ENCODE results near the gene DNAJC4.
A peak's percentile ranks its signal among the peaks of the same experiment; 100 is the strongest.

Gene DNAJC4

GRCh38 chr11:64230171-64230984 is at the start of gene DNAJC4:
Gene DNAJC4 (plus strand): TSS chr11:64230548. CDS start chr11:64230855, 307 bp downstream.
- peak; percentile 91 for DNase-seq

GRCh38 chr11:64180891-64181290 is 49.5 kb upstream of the DNAJC4 start:
- no peak for DNase-seq

- DNase-seq, result peak; percentile 20 to 68
These were observed 48.6 kb upstream of the DNAJC4 start for GRCh38 chr11:64181506-64182411.

- no peak for DNase-seq
These were observed 46.5 kb upstream of the DNAJC4 start for GRCh38 chr11:64183890-64184289.

GRCh38 chr11:64185175-64185692 is 45.1 kb upstream of the DNAJC4 start:
- DNase-seq, result no peak

GRCh38 chr11:64185693-64186491 is 44.5 kb upstream of the DNAJC4 start, which contains the start of gene STIP1:
Gene STIP1 (plus strand): TSS chr11:64186171. CDS start chr11:64186262, 91 bp downstream.
- peak; percentile 100 for DNase-seq

GRCh38 chr11:64186492-64187165 is 43.7 kb upstream of the DNAJC4 start:
- DNase-seq, result peak; percentile 43 to 59

GRCh38 chr11:64192434-64192833 is 37.9 kb upstream of the DNAJC4 start:
- no peak for DNase-seq

- no peak for DNase-seq
These were observed 33.7 kb upstream of the DNAJC4 start for GRCh38 chr11:64196626-64197025.

GRCh38 chr11:64198511-64198910 is 31.8 kb upstream of the DNAJC4 start:
- no peak for DNase-seq

GRCh38 chr11:64201543-64201942 is 28.8 kb upstream of the DNAJC4 start:
- DNase-seq, result no peak

- no peak for DNase-seq
These were observed 27.4 kb upstream of the DNAJC4 start for GRCh38 chr11:64202992-64203391.

- DNase-seq, result no peak
These were observed 26.8 kb upstream of the DNAJC4 start for GRCh38 chr11:64203421-64204079.

- no peak for DNase-seq
These were observed 26.3 kb upstream of the DNAJC4 start for GRCh38 chr11:64204080-64204440.

- peak; percentile 89 to 90 for DNase-seq
These were observed 25.8 kb upstream of the DNAJC4 start for GRCh38 chr11:64204464-64204989.

- peak; percentile 69 to 74 for DNase-seq
These were observed 23.7 kb upstream of the DNAJC4 start, which contains the start of gene FERMT3 for GRCh38 chr11:64206457-64207255. Gene FERMT3 (plus strand): TSS chr11:64206721. CDS start chr11:64207365, 644 bp downstream.

- peak; percentile 77 to 80 for DNase-seq
These were observed 22.9 kb upstream of the DNAJC4 start for GRCh38 chr11:64207256-64208085.

- no peak for DNase-seq
These were observed 22.1 kb upstream of the DNAJC4 start for GRCh38 chr11:64208086-64208795.
